Activated T-cell treated with anti-CD3 and anti-CD28 coated beads, Interleukin-2, amount 50 U/mL, for 4 hours (primary cell): Measurements from ENCODE around the gene PAH. TPM values are rescaled to one million over a fixed set of nuclear protein-coding genes. Genes with fewer than 3 reads are reported as not detected.

Experiments used
- ATAC-seq, 2 donors: fragments of 200-7000 bp; cut with Tn5 transposase; one replicate each; pipeline ENCODE4 v1.10.0; 2021
- DNase-seq: peaks from one replicate; pipeline ENCODE4 v3.0.0-alpha.2; 2020
- H3K27me3 Mint-ChIP-seq: one replicate; pipeline ENCODE4 v1.8.0; 2021; ENCODE audit warnings: low read depth, mixed read lengths
- H3K36me3 Mint-ChIP-seq: one replicate; pipeline ENCODE4 v1.8.0; 2022; ENCODE audit warnings: mixed read lengths; ENCODE audit not compliant: insufficient read depth
- H3K4me1 Mint-ChIP-seq: one replicate; pipeline ENCODE4 v1.8.0; 2021; ENCODE audit warnings: low read depth, mixed read lengths
- H3K4me3 Mint-ChIP-seq: one replicate; pipeline ENCODE4 v1.8.0; 2021; ENCODE audit warnings: mild to moderate bottlenecking, moderate library complexity, mixed read lengths
- H3K9me3 Mint-ChIP-seq: one replicate; pipeline ENCODE4 v1.8.0; 2021; ENCODE audit warnings: mixed read lengths
- total RNA-seq, 3 donors: library from RNA; stranded (reverse); gene quantifications; one replicate each; pipeline ENCODE4 v1.2.1, GENCODE V29; 2021

PAH gene
- total RNA-seq, 3 donors from 2014 or later = 0.32 to 0.71 (median 0.46) TPM

- Mint-ChIP-seq H3K36me3 (no peaks in the 10 kb centered on the region), H3K27me3 (peaks cover 8% of the 10 kb centered on the region), H3K4me3 (no peak overlapping the region), H3K9me3 (no peaks in the 10 kb centered on the region), H3K4me1 (peaks cover 4% of the 10 kb centered on the region)
- ATAC-seq (no peak), DNase-seq (no peak)
These were observed 3.2 kb upstream of the PAH start for GRCh38 chr12:102920271-102920670.

- Mint-ChIP-seq H3K4me3 (no peak overlapping the region), H3K27me3 (peaks cover 8% of the 10 kb centered on the region), H3K9me3 (no peaks in the 10 kb centered on the region), H3K36me3 (no peaks in the 10 kb centered on the region), H3K4me1 (peaks cover 4% of the 10 kb centered on the region)
- DNase-seq (no peak), ATAC-seq (no peak)
These were observed 1.8 kb upstream of the PAH start for GRCh38 chr12:102918840-102919239.

DNA sequence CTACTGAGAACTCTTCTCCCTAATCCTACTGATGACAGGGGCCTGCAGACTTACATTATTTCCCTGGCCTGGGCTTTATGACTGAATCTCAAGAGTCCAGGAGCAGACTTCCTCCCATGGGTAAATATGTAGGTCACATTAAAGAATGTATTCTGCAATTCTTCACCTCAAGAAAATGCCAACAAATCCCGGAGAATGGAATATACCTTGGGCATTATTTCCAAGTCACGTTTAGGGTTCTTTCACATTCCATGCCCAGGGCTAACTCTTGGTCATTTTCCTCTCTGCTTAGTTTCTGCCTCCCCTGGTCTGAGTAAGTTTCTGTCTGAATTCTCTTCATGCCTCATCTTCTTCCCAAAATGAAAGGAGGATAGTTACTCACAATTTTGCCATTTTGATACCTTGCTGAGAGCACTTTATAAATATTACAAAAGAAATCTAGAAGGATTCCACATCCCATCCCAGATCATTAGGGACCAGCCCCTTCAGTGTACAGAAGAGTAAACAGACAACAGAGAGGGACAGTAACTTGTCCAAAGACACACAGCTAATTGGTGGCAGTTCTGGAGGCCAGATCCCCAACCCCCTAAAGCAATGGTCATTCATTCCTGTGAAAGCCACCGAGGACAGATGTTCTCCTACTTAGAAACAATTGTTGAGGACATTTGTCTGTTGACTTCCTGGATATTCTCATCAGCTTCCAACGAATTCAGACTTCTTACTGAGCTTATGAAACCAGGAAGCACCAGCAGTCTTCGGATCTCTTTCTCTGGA, 605 bp downstream of the PAH start:
- ATAC-seq (no peak), DNase-seq (no peak)
- Mint-ChIP-seq H3K9me3 (no peaks in the 10 kb centered on the region), H3K27me3 (peaks cover 12% of the 10 kb centered on the region), H3K4me3 (peak overlapping the region; percentile 40), H3K4me1 (peaks cover 4% of the 10 kb centered on the region), H3K36me3 (no peaks in the 10 kb centered on the region)

DNA sequence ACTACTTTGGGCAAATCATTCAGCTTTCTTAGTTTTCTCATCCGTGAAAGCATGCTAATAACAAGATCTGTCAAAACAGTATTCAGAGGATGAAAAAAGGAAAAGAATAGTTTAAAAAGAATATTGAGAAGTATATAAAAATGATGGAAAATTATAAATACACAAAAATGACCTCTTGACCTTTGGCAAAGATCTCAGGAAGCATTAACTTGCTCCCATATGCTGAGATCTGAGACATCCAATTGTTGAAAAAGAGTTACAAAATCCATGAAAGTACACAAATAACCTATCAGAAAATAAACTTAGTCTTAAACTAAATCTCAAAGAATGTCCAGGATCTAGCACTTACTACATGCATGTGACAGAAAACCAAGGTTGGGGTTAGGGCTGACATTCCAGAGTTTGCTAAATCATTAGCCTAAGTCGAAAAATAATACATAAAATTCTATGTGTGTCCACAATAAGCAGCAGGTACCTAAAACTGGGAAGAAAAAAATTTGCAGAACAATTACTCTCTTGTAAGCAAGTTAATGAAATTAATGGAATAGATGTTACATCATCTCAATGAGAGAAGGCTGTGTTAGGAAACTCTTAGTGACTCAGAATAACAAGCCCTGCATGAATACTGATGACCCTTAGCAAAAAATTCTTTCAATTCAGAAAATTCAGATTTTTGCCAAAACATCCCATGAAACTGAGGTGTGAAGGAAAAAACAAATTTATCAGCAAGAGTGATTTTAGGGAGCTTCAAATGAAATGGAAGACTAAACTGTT, 3.4 kb downstream of the PAH start:
- Mint-ChIP-seq H3K36me3 (no peaks in the 10 kb centered on the region), H3K9me3 (no peaks in the 10 kb centered on the region), H3K4me3 (no peak overlapping the region), H3K4me1 (peaks cover 4% of the 10 kb centered on the region), H3K27me3 (peaks cover 9% of the 10 kb centered on the region)
- ATAC-seq = no peak
- DNase-seq = no peak

GRCh38 chr12:102912258-102912657, 4.8 kb downstream of the PAH start:
- H3K36me3 Mint-ChIP-seq = no peaks in the 10 kb centered on the region
- no peak for ATAC-seq
- no peaks in the 10 kb centered on the region for H3K4me1 Mint-ChIP-seq
- H3K4me3 Mint-ChIP-seq = no peak overlapping the region
- no peaks in the 10 kb centered on the region for H3K9me3 Mint-ChIP-seq
- peaks cover 6% of the 10 kb centered on the region for H3K27me3 Mint-ChIP-seq
- no peak for DNase-seq

- ATAC-seq (no peak), DNase-seq (no peak)
- Mint-ChIP-seq H3K4me3 (no peak overlapping the region), H3K36me3 (no peaks in the 10 kb centered on the region), H3K27me3 (peaks cover 4% of the 10 kb centered on the region), H3K9me3 (no peaks in the 10 kb centered on the region), H3K4me1 (no peaks in the 10 kb centered on the region)
These were observed 5.7 kb downstream of the PAH start for GRCh38 chr12:102911320-102911719.

DNA sequence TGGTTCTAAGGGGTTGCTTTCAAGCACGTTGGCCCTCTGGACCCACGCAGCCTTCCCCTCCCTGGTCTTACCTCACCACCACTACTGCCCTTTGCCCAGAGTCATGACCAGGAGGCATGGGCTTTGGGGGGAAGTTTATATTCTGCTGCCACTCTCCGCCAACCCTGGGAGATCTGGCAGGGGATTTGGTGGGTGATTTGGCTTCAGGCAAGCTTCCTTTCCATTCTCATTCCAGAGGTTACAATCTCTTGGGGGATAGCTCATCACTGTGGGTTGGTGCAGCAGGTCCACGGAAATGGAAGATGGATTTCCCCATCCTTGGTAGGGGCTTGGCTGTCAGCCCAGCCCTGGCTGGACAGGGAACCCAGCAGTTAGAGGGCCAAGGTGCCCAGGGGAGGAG, 6.3 kb downstream of the PAH start:
- peaks cover 4% of the 10 kb centered on the region for H3K27me3 Mint-ChIP-seq

GRCh38 chr12:102910137-102910536, 6.9 kb downstream of the PAH start:
- Mint-ChIP-seq H3K27me3 (peaks cover 4% of the 10 kb centered on the region), H3K9me3 (no peaks in the 10 kb centered on the region), H3K4me1 (no peaks in the 10 kb centered on the region), H3K4me3 (no peak overlapping the region), H3K36me3 (no peaks in the 10 kb centered on the region)
- no peak for DNase-seq
- no peak for ATAC-seq

More for the DNA sequence above, 6.3 kb downstream of the PAH start:
- Mint-ChIP-seq H3K36me3 (no peaks in the 10 kb centered on the region), H3K4me3 (no peak overlapping the region), H3K9me3 (no peaks in the 10 kb centered on the region), H3K4me1 (no peaks in the 10 kb centered on the region)
- ATAC-seq (no peak), DNase-seq (no peak)

DNA sequence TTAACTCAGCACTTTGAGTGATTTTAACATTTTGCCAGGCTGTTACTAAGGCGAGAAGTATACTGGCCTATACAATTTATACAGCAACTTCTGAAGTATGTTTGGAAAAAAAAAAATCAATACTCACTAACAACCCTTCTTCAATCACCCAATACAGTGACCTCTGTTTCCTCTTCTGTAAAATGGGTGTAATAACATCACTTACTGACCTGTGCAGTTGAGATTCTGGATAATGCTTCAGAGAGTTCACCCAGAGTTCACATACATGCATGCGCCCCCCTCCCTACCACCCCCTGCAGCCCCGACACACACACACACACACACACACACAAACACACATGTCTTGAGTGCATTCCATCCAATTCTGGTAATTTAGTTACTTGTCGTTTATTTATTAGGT, 9.1 kb downstream of the PAH start:
- Mint-ChIP-seq H3K4me1 (no peaks in the 10 kb centered on the region), H3K36me3 (no peaks in the 10 kb centered on the region), H3K4me3 (no peak overlapping the region), H3K9me3 (no peaks in the 10 kb centered on the region), H3K27me3 (peaks cover 2% of the 10 kb centered on the region)
- ATAC-seq (no peak), DNase-seq (no peak)

GRCh38 chr12:102905229-102905628, 11.8 kb downstream of the PAH start:
- H3K9me3 Mint-ChIP-seq = no peaks in the 10 kb centered on the region
- no peaks in the 10 kb centered on the region for H3K4me1 Mint-ChIP-seq
- H3K36me3 Mint-ChIP-seq = no peaks in the 10 kb centered on the region
- ATAC-seq (no peak), DNase-seq (no peak)
- H3K27me3 Mint-ChIP-seq = no peaks in the 10 kb centered on the region
- H3K4me3 Mint-ChIP-seq = no peak overlapping the region

- DNase-seq = no peak
- Mint-ChIP-seq H3K27me3 (no peaks in the 10 kb centered on the region), H3K36me3 (no peaks in the 10 kb centered on the region), H3K9me3 (no peaks in the 10 kb centered on the region), H3K4me3 (no peak overlapping the region), H3K4me1 (no peaks in the 10 kb centered on the region)
- no peak for ATAC-seq
These were observed 13.6 kb downstream of the PAH start for GRCh38 chr12:102903337-102904007.

DNA sequence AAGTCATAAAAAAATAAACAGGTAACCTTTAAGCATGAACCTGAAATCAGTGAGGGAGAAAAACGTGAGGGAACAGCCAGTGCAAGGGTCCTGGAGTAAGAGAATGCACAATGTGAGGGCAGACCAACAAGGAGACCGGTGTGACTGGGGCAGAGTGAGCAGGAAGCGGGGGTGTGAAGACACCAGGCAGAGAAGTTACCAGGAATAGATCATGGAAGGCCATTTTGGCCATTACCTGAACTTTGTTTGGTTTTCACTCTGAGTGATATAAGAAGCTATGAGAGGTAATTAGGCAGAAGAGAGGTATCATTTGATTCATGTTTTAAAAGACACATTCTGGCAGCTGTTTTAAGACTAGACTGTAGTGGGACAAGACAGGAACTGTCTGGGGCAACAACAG, 15.0 kb downstream of the PAH start:
- Mint-ChIP-seq H3K36me3 (no peaks in the 10 kb centered on the region), H3K4me1 (no peaks in the 10 kb centered on the region), H3K9me3 (no peaks in the 10 kb centered on the region), H3K27me3 (no peaks in the 10 kb centered on the region), H3K4me3 (no peak overlapping the region)
- no peak for DNase-seq
- no peak for ATAC-seq

- Mint-ChIP-seq H3K9me3 (no peaks in the 10 kb centered on the region), H3K4me1 (no peaks in the 10 kb centered on the region), H3K4me3 (no peak overlapping the region), H3K27me3 (peaks cover 2% of the 10 kb centered on the region), H3K36me3 (no peaks in the 10 kb centered on the region)
- no peak for ATAC-seq
- DNase-seq = no peak
These were observed 16.7 kb downstream of the PAH start for GRCh38 chr12:102900389-102900788.

DNA sequence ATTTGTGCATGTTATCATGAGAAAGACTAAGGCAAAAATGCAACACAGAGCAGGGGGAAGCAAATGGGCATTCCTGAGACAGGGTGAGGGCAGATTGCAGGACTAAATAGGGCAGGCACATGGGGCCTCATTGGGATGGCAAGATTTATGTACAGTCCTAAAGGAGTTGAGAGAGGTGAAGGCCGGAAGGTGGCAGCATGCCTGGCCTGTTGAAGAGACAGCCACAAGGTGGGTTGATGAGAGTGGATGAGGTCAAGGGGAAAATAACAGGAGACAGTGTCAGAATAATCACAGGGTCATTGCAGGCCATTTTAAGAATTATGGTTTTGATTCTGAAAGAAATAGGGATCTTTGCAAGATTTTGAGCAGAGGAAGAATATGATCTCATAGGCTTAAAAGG, 21.0 kb downstream of the PAH start:
- Mint-ChIP-seq H3K4me1 (no peaks in the 10 kb centered on the region), H3K9me3 (no peaks in the 10 kb centered on the region), H3K36me3 (no peaks in the 10 kb centered on the region), H3K4me3 (no peak overlapping the region), H3K27me3 (peaks cover 2% of the 10 kb centered on the region)
- no peak for DNase-seq
- ATAC-seq = no peak
